OCI-LY7 (cell line): ENCODE results near the gene DYNC2H1. TPM values are rescaled to one million over a fixed set of nuclear protein-coding genes. Genes with fewer than 3 reads are reported as not detected.

Source experiments
- BruUV-seq: library from RNA; stranded (reverse); fragments of 400-500 nt; replicated peaks from 2 replicates; lab custom pipeline; 2021; lab: Mats Ljungman, UMichigan
- CTCF ChIA-PET: fragments of 300-600 bp; sonication (Branson Sonifier 250); formaldehyde crosslinking; loops from one replicate; lab custom pipeline; 2022; ENCODE audit warnings: antibody characterized with exemption; ENCODE audit not compliant: unreplicated experiment; lab: Charles Lee
- POLR2A ChIA-PET: fragments of 300-600 bp; sonication (Branson Sonifier 250); formaldehyde crosslinking; loops from one replicate; lab custom pipeline; 2022; ENCODE audit warnings: antibody characterized with exemption; lab: Charles Lee
- DNase-seq: peaks from one replicate; pipeline ENCODE4 v3.0.0-alpha.2; 2015; ENCODE audit warnings: low spot score
- H2AFZ ChIP-seq: fragments of 200-600 bp; sonication (generic), shearing (Covaris generic); 2 replicates; pipeline ENCODE4 v1.6.1; 2014; ENCODE audit warnings: mild to moderate bottlenecking, antibody characterized with exemption, low read length, moderate library complexity
- H3K27ac ChIP-seq: fragments of 200-600 bp; sonication (generic); 2 replicates; pipeline ENCODE4 v1.5.1; 2014; ENCODE audit warnings: mixed run types, low read depth, mild to moderate bottlenecking, moderate library complexity, low read length, inconsistent platforms; ENCODE audit not compliant: poor library complexity, severe bottlenecking
- H3K36me3 ChIP-seq: fragments of 200-600 bp; sonication (generic); 2 replicates; pipeline ENCODE4 v1.6.1; 2014; ENCODE audit warnings: mild to moderate bottlenecking, antibody characterized with exemption, low read length, moderate library complexity, mixed read lengths; ENCODE audit not compliant: insufficient read depth
- H3K4me1 ChIP-seq: fragments of 200-600 bp; sonication (generic); 2 replicates; pipeline ENCODE4 v1.5.1; 2014; ENCODE audit warnings: mild to moderate bottlenecking, low read length; ENCODE audit not compliant: insufficient read depth, poor library complexity, severe bottlenecking
- H3K4me2 ChIP-seq: fragments of 200-600 bp; sonication (generic); 2 replicates; pipeline ENCODE4 v1.6.1; 2014; ENCODE audit warnings: mild to moderate bottlenecking, low read length
- H3K4me3 ChIP-seq: fragments of 200-600 bp; sonication (generic); 2 replicates; pipeline ENCODE4 v1.5.1; 2014; ENCODE audit warnings: mild to moderate bottlenecking, low read depth, low read length; ENCODE audit not compliant: poor library complexity, severe bottlenecking
- H3K79me2 ChIP-seq: fragments of 200-600 bp; sonication (generic); 2 replicates; pipeline ENCODE4 v1.6.1; 2016; ENCODE audit warnings: low read depth, mild to moderate bottlenecking, low read length, moderate library complexity, mixed read lengths; ENCODE audit not compliant: insufficient read depth
- H3K9me2 ChIP-seq: fragments of 200-600 bp; sonication (generic); 2 replicates; pipeline ENCODE4 v1.6.1; 2016; ENCODE audit warnings: mild to moderate bottlenecking, low read length, mixed read lengths; ENCODE audit not compliant: insufficient read depth
- H3K9me3 ChIP-seq: fragments of 200-600 bp; sonication (generic); 2 replicates; pipeline ENCODE4 v1.6.1; 2014; ENCODE audit warnings: mild to moderate bottlenecking, mixed run types, low read length, mixed read lengths
- H4K20me1 ChIP-seq: fragments of 200-600 bp; sonication (generic); 2 replicates; pipeline ENCODE4 v1.6.1; 2014; ENCODE audit warnings: mild to moderate bottlenecking, antibody characterized with exemption, low read length, moderate library complexity, mixed read lengths; ENCODE audit not compliant: insufficient read depth
- EZH2phosphoT487 ChIP-seq: fragments of 200-600 bp; sonication (generic); IDR thresholded peaks from 2 replicates; pipeline ENCODE4 v1.6.1; 2018; ENCODE audit warnings: low read depth, borderline replicate concordance, mild to moderate bottlenecking, mixed run types, antibody characterized with exemption, low read length, moderate library complexity, mixed read lengths
- intact Hi-C: fragments of 100-400 bp; cut with micrococcal nuclease; formaldehyde crosslinking; loops from one replicate; pipeline ENCODE4 v1.10.0; 2022; ENCODE audit not compliant: unreplicated experiment
- total RNA-seq, 2 experiments: library from RNA; depleted of rRNA in 1 of 2; stranded (reverse); fragments of >200 nt in 1 of 2; shearing (Covaris generic) in 1 of 2; gene quantifications; 2 replicates each; pipeline ENCODE4 v1.2.3, GENCODE V29; 2014 to 2022
- TF ChIP-seq, protein P1 (sequence below): fragments of 200-600 bp; sonication (generic); conservative IDR thresholded peaks from 2 replicates; pipeline ENCODE4 v1.5.1; 2014; ENCODE audit warnings: mild to moderate bottlenecking, antibody characterized with exemption, low read length, moderate library complexity, mixed read lengths

Gene DYNC2H1
- total RNA-seq, 2 experiments from 2014 or later, result 0.44 to 1.1 TPM

DNA sequence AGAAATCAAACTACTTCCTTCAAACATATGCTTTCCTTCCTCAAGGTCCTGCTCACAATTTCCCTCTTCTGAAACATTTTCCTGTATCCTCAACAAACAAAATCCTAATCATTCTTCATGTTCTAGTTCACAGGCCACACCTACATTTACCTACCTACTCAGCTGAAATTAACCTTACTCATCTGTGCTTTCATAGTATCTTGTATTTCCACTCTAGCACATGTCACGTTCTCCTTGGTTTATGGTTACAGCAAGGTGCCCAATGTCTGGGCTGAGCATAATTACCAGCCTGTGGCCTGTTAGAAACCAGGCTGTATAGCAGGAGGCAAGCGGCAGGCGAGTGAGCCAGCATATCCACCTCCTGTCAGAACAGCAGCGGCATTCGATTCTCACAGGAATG lies 30.5 kb upstream of the DYNC2H1 start:
- TF ChIP-seq, protein P1, sequence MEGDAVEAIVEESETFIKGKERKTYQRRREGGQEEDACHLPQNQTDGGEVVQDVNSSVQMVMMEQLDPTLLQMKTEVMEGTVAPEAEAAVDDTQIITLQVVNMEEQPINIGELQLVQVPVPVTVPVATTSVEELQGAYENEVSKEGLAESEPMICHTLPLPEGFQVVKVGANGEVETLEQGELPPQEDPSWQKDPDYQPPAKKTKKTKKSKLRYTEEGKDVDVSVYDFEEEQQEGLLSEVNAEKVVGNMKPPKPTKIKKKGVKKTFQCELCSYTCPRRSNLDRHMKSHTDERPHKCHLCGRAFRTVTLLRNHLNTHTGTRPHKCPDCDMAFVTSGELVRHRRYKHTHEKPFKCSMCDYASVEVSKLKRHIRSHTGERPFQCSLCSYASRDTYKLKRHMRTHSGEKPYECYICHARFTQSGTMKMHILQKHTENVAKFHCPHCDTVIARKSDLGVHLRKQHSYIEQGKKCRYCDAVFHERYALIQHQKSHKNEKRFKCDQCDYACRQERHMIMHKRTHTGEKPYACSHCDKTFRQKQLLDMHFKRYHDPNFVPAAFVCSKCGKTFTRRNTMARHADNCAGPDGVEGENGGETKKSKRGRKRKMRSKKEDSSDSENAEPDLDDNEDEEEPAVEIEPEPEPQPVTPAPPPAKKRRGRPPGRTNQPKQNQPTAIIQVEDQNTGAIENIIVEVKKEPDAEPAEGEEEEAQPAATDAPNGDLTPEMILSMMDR, result no peak
- no peak for TF ChIP-seq EZH2phosphoT487
- Histone ChIP-seq H3K9me2 (no peaks in the 10 kb centered on the region), H3K36me3 (peaks cover 96% of the 10 kb centered on the region), H3K4me1 (no peaks in the 10 kb centered on the region), H3K27ac (no peak overlapping the region), H3K79me2 (peaks cover 29% of the 10 kb centered on the region; the same call in 1 of the 2 replicates), H3K9me3 (no peaks in the 10 kb centered on the region), H2AFZ (no peak overlapping the region), H3K4me3 (no peak overlapping the region), H4K20me1 (peaks cover 3% of the 10 kb centered on the region; the same call in 1 of the 2 replicates), H3K4me2 (no peak overlapping the region)
- BruUV-seq, result no TSS peak
- intact Hi-C loops, result no loop called here
- CTCF ChIA-PET, result no interaction called here
- POLR2A ChIA-PET, result interaction anchor here (1.3 kb wide), 1 partner anchor 16 kb away, joined by 5 read pairs; no protein-coding TSS in a partner anchor
- DNase-seq, result no peak

- no peaks in the 10 kb centered on the region for H3K9me3 ChIP-seq
These were observed 29.4 kb upstream of the DYNC2H1 start for GRCh38 chr11:103079833-103080232.

More at GRCh38 chr11:103079833-103080232, 29.4 kb upstream of the DYNC2H1 start:
- Histone ChIP-seq H3K4me3 (no peak overlapping the region), H4K20me1 (peaks cover 4% of the 10 kb centered on the region; the same call in 1 of the 2 replicates), H3K4me1 (no peaks in the 10 kb centered on the region), H2AFZ (no peak overlapping the region), H3K79me2 (peaks cover 40% of the 10 kb centered on the region; the same call in 1 of the 2 replicates), H3K9me2 (no peaks in the 10 kb centered on the region), H3K27ac (no peak overlapping the region), H3K4me2 (no peak overlapping the region), H3K36me3 (peaks cover 98% of the 10 kb centered on the region)
- TF ChIP-seq, protein P1, result no peak
- no peak for TF ChIP-seq EZH2phosphoT487
- DNase-seq, result no peak
- intact Hi-C loops, result no loop called here
- POLR2A ChIA-PET, result interaction anchor here (0.7 kb wide), 1 partner anchor 130 kb away, joined by 3 read pairs; no protein-coding TSS in a partner anchor
- no TSS peak for BruUV-seq
- CTCF ChIA-PET, result no interaction called here
